ENCODE results near the gene HMGB2. TPM values are rescaled to one million over a fixed set of nuclear protein-coding genes. Genes with fewer than 3 reads are reported as not detected.
A peak's percentile ranks its signal among the peaks of the same experiment; 100 is the strongest.

The HMGB2 gene
- total RNA-seq, result 21.7 and 40.7 TPM in 2 replicates

DNA sequence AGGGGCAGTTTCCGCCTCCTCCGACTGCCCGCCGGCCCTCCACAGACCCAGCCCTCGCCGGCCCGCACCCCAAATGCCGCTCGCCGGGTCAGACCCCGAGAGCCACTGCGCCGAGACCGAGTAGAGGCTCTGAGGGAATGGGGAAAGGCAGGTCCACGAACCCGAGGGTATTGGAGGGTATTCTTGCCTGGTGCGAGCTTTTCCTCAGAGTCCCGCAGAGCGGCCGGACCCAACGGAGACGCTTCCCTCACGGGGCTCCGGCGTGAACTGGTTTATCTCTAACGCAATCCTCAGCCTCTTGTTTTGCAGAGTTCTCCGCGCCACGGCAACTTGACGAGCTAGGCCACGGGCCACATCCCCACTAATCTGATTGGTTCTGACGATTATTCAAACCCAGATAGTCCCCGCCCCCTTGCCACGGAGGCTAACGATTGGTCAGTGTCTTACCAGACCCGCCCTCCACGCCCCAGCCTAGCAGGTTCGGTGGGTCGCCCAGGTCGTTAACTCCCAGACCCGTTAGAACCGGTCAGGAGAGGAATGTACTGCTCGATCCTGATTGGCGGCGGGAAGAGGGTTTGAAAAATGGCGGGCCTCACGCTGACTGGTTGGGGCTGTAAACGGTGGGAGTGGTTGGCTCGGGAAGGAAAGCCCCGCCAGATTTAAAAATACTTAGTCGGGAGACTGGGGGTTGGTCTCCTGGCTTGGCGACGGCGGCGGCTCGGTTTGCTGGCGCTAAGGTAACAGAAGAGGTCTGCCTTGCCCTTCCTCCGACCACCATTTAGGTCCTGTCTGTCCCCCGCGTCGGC is at the start of gene HMGB2:
TSS of gene HMGB2 (minus strand) at position 274 of the 806 bp plus-strand sequence. CDS start 709 bp downstream, outside the sequence.
- peak; percentile 98 for DNase-seq (ENCODE audit: extremely low read depth, low read depth, low spot score)

DNA sequence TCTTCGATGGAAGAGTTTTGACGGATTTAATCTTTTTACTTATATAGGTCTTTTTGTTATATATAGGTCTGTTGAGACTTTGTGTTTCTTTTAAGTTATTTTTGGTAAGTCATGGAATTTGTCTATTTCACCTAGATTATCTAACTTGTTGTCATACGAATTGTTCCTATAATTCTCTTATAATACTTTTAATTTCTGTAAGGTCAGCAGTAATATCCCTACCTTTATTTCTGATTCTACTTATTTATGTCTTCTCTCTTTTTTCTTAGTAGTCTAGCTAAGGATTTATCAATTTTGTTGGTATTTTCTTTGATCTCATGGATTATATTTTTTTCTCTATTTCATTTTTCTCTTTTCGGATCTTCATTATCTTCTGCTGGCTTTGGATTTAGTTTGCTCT is 48.2 kb upstream of the HMGB2 start:
- DNase-seq (ENCODE audit: extremely low read depth, low read depth, low spot score), result no peak

DNA sequence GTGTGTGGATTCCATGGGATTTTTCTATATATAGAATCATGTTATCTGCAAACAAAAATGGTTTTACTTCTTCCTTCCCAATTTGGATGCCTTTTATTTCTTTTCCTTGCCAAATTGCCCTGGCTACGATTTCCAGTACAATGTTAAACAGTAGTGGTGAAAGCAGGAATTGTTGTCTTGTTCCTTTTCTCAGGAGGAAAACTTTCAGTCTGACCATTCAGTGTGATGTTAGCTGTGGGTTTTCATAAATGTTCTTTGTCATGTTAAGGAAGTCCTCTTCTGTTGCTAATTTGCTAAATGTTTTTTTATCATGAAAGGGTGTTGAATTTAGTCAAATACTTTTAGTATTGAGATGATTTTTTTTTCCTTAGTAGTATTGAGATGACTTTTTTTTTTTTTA is 47.5 kb upstream of the HMGB2 start:
- DNase-seq (ENCODE audit: extremely low read depth, low read depth, low spot score), result no peak

DNA sequence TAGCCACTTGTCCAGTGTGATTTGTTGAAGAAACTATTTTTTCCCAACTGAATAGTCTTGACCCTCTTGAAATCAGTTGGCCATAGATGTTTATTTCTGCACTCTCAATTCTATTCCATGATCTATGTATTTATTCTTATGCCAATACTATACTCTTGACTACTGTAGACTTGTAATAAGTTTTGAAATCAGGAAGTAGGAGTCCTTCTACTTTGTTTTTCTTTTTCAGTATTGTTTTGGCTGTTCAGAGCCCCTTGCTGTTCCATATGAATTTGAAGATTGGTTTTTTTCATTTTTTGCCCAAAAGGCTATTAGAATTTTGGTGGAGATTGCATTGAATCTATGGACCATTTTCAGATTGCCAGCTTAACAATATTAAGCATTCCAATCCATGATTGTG is 46.8 kb upstream of the HMGB2 start:
- no peak for DNase-seq (ENCODE audit: extremely low read depth, low read depth, low spot score)

DNA sequence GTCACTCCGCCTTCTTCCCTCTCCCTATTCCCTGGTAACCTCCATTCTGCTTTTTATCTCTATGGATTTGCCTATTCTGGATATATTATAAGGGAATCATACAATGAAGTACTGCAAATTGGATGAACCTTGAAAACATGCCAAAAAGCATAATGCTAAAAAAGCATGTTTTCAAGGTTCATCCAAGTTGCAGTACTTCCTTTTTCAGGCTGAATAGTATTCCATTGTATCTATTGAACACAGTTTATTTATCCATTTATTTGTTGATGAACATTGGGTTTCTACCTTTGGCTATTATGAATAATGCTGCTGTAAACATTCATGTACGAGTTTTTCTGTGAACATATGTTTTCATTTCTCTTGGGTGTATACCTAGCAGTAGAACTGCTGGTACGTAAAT is 45.8 kb upstream of the HMGB2 start:
- DNase-seq (ENCODE audit: extremely low read depth, low read depth, low spot score), result no peak

DNA sequence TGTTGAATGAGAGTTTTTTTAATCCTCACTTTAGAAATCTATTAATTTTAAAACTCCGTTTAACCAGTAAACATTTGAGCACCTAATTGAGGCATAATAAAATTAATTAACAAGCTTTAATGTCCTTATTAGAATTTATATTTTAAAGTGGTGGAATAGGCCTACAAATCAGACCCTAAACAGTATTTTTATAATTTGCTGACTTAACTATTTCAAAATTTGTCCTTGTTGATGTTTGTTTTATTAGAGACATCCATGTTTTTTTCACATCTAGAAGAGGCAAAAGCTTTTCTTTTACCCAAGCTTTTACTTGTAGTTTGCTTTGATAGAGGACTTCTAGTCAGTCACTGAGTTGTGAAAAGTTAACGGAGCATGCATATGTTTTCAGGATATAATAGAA is 40.4 kb upstream of the HMGB2 start:
- no peak for DNase-seq (ENCODE audit: extremely low read depth, low read depth, low spot score)

DNA sequence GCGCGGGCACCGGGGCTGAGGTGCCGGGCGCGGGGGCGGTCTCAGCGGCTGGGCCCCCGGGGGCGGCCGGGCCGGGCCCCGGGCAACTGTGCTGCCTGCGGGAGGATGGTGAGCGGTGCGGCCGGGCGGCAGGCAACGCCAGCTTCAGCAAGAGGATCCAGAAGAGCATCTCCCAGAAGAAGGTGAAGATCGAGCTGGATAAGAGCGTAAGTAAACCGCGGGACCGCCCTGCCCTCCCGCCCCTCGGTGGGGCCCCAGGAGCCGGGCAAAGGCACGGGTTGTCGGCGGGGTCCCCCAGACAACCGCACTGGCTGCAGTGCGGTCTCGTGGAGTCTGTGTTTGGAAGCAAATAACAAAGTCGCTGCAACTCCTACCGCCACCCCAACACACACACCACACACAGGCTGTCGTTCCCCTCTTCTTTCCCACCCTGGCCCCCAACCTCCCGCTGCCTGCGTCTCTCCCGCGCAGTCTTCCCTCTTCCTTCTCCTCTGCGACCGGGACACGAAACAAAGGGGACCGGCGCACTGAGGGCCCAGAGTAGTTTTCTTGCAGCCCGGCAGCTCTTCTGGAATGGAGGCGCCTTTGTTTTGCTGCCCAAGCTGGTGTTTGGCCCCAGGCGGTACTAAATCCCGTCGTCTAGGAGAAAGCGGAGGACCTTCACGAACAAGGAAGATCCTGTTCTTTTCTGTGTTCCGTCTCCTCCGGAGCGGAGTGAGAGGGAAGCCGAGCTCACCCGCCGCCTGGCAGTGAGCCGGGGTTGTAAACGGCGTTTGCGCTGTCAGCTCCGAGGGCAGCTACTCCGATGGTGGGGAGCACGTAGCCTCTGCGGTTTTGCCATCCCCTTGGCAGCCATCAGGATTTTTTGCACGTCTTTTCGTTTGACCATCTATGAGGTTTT is 37.4 kb upstream of the HMGB2 start:
- no peak for DNase-seq (ENCODE audit: extremely low read depth, low read depth, low spot score)

DNA sequence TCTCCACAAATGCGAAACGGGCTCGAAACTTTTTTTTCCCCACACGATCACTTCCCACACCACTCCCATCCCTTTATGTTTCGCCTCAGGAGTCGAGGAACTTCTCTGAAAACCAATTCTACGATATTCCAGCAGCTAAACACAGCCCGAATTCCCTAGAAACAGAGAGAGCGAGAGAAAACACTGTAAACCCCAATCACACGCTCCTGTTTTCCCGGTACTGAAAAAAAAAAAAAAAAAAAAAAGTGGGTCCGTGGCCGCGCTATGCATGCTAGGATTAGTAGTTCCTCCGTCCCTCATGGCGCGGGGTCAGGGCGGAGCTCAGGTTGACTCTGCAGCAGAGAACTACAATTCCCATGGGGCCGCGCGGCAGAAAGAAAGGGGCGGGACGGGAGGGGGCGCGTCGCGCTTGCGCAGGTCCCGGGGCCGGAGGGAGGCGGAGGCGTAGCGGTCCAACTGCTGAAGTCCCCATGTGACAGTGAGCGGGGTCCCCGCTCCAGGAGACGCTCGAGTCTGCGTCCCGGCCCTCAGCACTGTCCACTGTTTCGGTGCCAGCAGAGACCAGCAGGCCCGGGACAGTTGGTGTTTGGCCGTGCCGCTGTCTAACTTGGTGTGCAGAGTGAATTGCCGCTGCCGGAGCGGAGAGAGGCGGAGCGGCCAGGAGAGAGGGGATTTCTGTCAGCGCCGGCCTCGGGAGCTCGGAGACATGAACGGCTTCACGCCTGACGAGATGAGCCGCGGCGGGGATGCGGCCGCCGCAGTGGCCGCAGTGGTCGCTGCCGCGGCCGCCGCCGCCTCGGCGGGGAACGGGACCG is 36.5 kb upstream of the HMGB2 start, which contains the start of gene SAP30:
TSS of gene SAP30 (plus strand) at position 478 of the 815 bp plus-strand sequence. CDS start at position 707, 229 bp downstream.
- no peak for DNase-seq (ENCODE audit: extremely low read depth, low read depth, low spot score)

DNA sequence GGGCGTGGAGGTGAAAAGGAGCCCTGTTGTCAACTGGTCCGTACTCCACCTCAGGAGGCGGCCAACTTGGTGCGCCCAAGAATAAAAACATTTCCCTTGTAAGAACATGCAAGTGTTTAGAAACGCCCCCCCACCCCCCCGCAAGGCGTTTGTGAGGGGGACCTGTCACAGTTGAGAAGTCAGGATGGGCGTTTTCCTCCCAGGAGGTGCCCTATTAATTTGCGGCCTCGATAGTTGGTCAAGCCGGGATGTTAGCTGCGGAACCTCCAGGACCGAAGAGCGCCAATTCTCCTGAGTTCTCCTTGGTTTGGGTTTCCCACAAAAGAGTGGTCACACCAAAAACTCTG is 35.9 kb upstream of the HMGB2 start:
- no peak for DNase-seq (ENCODE audit: extremely low read depth, low read depth, low spot score)

DNA sequence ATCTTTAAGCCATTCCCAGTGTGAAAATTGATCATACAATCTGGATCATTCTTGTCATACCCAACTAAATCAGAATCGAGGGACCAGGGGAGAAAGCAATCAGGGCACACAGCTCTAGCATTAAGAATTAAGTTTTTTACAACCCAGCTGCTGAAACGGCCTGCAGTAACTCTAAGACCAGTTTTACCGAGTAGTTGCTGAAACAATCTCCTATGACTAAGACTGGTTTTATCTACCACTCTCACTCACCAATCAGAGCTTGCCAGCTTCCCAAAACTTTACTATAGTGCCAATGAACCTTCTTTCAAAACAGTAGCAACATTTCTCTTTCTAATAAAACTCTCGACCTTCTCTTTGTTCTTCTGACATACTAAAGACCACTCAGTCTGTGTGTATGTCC is 33.8 kb upstream of the HMGB2 start:
- no peak for DNase-seq (ENCODE audit: extremely low read depth, low read depth, low spot score)

DNA sequence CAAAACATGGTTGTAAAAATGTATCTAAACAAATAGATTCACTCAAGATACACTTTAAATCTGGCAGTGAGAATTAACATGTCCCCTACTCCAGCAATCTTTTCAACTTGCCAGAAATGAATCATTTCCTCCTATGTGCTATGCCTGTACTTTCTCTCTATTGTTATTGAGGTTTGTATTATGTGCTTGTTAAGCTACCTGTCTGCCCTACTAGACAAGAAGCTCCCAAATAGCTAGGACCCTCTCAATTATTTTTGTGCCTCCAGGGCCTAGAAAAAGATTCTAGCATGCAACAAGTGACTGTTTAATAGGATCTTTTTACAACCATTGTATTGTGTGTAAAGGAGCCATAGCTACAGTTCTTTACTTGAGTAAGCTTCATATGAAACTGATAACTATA is 33.1 kb upstream of the HMGB2 start:
- DNase-seq (ENCODE audit: extremely low read depth, low read depth, low spot score), result no peak

DNA sequence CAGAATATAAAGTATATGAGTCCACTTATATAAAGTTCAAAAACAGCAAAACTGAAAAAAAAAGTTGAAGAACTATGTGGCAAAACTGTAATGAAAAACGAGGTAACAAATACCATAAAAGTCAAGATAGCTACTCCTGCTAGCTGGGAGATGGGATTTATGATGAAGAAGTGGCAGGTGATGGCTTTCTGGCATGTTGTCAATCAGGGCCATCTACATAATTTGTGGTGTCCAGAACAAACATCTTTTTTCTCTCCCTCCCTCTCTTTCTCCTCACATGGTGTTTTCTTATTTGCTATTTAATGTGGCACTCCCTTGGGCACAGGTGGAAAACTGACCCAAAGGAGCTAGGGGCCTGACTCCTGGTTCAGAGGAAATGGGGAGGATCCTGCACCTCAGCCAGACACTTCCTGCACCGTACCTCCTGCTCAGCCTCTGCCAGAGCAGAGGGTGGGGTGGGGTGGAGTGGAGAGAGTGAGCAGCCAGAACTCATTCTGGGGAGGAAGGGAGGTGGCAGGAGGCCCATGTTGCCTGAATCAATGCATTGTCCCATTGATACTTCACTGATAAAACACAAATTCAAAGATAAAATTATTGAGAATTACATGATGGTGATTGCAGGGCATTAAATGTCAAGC is 31.3 kb upstream of the HMGB2 start:
- DNase-seq (ENCODE audit: extremely low read depth, low read depth, low spot score), result no peak

DNA sequence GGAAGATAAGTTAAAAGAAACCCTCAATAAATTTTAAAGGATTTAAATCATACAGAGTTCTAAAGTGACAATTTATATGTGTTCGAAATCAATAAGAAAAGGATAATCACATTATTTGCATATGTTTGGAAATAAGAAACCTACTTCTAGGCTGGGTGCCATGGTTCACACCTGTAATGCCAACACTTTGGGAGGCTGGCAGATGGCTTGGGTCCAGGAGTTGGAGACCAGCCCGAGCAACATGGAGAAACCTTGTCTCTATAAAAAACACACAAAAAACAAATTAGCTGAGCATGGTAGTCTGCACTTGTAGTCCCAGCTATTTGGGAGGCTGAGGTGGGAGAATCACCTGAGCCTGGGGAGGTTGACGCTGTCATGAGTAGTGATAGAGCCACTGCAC is 28.5 kb upstream of the HMGB2 start:
- DNase-seq (ENCODE audit: extremely low read depth, low read depth, low spot score), result no peak

DNA sequence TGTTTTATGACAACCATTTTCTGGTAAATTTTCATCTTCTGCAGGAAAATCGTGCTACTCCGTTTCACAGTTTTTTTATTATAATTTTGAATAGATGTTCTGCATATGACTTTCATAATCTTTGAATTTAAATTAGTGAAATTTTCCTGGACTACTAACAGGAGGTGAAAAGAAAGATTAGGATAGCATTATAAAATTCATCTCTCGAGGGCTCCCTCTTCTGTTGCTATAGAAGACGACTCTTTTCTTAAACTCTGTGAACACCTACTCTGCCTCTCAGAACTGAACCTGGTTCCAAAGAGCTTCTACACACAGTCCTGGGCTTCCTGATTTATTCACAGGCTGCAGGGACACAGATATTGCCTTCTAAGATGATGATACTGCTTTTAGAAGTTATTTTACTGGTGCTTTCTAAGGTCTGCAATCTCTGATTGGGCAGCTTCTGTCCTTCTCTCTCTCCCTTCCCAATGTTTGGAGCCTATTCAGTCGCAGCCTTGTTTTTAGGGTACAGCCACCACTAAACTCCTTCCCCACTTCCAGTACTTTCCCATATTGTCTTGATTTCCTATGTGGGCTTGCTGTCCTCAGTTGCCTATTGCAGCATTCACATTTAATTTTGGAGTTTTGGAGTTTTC is 26.5 kb upstream of the HMGB2 start:
- DNase-seq (ENCODE audit: extremely low read depth, low read depth, low spot score), result no peak

DNA sequence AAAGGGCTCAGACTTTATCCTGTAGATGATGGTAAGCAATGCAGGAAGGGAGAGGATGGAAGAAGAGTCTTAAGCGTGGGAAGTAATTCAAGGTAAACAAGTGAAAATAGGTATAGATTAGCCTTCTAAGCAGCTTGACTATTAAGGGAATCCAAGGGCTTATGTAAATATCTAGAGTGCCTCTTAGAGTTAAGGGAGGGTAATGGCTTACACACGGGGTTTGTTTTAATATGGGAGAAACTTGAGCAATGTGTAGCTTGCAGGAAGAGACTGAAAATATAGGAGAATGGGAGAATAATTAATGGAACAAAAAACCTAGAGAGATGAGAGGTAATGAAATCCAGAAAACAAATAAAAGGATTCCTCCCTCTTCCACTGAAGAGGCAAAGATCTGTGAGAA is 23.8 kb upstream of the HMGB2 start:
- DNase-seq (ENCODE audit: extremely low read depth, low read depth, low spot score), result no peak

DNA sequence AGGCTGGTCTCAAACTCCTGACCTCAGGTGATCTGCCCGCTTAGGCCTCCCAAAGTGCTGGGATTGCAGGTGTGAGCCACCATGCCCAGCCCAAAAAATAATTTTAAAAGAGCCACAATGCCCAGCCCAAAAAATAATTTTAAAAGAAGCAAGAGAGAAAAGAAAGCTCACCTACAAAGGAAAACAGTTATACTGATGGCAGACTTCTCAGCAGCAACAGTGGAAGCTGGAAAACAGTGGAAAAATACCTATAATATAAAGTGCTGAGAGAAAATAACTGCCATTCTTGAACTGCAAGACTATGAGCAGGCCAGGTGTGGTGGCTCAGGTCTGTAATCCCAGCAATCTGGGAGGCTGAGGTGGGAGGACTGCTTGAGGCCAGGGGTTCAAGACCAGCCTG is 13.3 kb upstream of the HMGB2 start:
- no peak for DNase-seq (ENCODE audit: extremely low read depth, low read depth, low spot score)

DNA sequence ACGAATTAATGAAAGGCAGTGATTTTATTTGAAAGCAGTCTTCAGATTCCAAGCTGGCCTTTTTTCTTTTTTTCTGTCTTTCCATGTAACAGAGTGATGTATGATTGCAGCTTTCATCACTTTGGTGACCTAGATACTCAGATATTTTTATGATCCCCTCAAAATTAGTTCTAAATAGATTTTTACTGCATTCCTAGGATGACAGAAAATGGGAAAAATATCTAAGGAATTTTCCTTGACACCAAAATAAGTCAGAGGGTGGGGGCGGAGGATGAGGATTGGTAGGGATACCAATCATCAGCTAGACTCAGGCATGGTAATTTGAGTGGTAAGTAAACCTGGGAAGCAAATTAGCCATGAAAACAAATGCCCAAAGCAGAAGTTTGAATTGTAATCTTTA is 11.9 kb upstream of the HMGB2 start:
- no peak for DNase-seq (ENCODE audit: extremely low read depth, low read depth, low spot score)

DNA sequence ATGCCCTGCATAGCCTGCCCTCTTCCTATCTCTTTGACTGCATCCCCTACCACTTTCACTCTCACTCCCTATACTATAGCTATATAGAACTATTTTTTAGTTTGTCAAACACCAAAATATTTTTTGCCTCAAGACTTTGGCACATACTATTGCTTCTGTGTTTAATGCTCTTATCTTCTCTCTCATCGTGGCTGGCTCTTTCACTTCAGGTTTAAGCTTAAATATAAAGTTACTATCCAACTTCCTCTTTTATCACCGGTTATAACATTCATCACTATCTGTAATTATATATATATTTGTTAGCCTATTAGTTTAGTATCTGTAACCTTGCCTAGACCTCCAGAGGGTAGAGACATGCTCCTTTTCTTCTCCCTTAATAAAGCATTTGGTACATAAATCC is 11.5 kb upstream of the HMGB2 start:
- no peak for DNase-seq (ENCODE audit: extremely low read depth, low read depth, low spot score)

DNA sequence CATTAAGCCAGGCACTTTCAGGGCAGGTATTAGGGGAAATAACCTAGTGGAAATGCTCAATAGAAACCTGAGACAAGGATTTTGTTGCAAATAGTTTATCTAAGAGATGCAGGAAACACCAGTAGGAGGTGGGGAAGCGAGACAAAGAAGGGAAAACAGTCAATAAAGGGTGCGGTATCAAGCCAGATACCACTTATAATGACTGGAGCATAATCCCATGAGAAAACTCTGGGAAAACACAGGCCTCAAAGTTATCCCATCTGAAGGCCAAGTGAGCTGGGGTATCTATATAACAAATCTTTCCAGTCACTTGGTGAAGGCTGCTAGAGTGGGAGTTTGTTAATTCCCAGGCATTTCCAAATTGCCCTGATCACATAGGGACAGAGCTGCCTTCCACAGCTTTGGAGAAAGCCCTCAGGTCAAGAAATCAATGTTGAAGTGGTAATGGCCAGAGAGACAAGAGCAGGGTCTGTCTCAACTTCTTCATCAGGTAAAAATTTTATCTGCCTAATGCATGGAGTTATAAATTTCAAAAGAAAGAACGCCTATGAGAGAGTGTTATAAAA is 9.8 kb upstream of the HMGB2 start:
- no peak for DNase-seq (ENCODE audit: extremely low read depth, low read depth, low spot score)

DNA sequence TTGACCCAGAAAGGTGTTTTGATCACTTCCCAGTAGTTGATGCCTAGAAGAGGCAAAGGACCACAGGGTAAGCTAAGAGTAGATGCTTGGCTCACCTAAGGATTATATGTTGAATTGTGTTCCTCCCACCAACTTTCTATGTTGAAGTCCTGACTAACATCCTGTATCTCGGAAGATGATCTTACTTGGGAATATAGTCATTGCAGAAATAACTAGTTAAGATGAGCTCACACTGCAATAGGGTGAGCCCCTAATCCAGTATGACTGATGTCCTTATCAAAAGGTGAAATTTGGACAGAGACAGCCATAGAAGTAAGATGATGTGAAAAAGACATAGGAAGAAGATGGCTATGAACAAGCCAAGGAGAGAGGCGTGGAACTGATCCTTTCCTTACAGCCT is 3.3 kb upstream of the HMGB2 start:
- no peak for DNase-seq (ENCODE audit: extremely low read depth, low read depth, low spot score)

All from glomerular endothelial cell (primary cell).